Activated CD4-positive, alpha-beta T cell treated with anti-CD3 and anti-CD28 coated beads, Interleukin-2, amount 10 ng/mL, durations not matched to agents 7 days and 5 days (primary cell): ENCODE measurements around the gene MYH14. TPM values are rescaled to one million over a fixed set of nuclear protein-coding genes. Genes with fewer than 3 reads are reported as not detected.
"Not testable (repeated sequence)": the region's sequence is repeated elsewhere in the genome, so short reads cannot be mapped to it uniquely, and the experiment has no call there.

Source experiments
- CTCF ChIA-PET: fragments of 350-600 bp; sonication (Branson Sonifier 250); formaldehyde crosslinking; loops from one replicate; lab custom pipeline; 2021; ENCODE audit warnings: antibody characterized with exemption; lab: Charles Lee
- POLR2A ChIA-PET: fragments of 350-600 bp; sonication (Branson Sonifier 250); formaldehyde crosslinking; loops from one replicate; lab custom pipeline; 2021; ENCODE audit warnings: antibody characterized with exemption; lab: Charles Lee
- DNase-seq: peaks from one replicate; pipeline ENCODE4 v3.0.0-alpha.2; 2020
- H3K27ac Mint-ChIP-seq: one replicate; pipeline ENCODE4 v1.8.0; 2021; ENCODE audit warnings: mild to moderate bottlenecking, moderate library complexity, mixed read lengths
- H3K27me3 Mint-ChIP-seq: one replicate; pipeline ENCODE4 v1.8.0; 2021; ENCODE audit warnings: mixed read lengths
- H3K36me3 Mint-ChIP-seq: one replicate; pipeline ENCODE4 v1.8.0; 2021; ENCODE audit warnings: low read depth, mixed read lengths
- H3K4me1 Mint-ChIP-seq: one replicate; pipeline ENCODE4 v1.8.0; 2021; ENCODE audit warnings: mixed read lengths
- H3K4me3 Mint-ChIP-seq: one replicate; pipeline ENCODE4 v1.8.0; 2021; ENCODE audit warnings: mild to moderate bottlenecking, moderate library complexity, mixed read lengths
- H3K9me3 Mint-ChIP-seq: one replicate; pipeline ENCODE4 v1.8.0; 2021; ENCODE audit warnings: mixed read lengths
- total RNA-seq, 2 experiments: library from RNA; stranded (reverse); gene quantifications; one replicate each; pipeline ENCODE4 v1.2.3, GENCODE V29; 2021

Gene MYH14
- total RNA-seq, 2 experiments from 2014 or later, result not detected

DNA sequence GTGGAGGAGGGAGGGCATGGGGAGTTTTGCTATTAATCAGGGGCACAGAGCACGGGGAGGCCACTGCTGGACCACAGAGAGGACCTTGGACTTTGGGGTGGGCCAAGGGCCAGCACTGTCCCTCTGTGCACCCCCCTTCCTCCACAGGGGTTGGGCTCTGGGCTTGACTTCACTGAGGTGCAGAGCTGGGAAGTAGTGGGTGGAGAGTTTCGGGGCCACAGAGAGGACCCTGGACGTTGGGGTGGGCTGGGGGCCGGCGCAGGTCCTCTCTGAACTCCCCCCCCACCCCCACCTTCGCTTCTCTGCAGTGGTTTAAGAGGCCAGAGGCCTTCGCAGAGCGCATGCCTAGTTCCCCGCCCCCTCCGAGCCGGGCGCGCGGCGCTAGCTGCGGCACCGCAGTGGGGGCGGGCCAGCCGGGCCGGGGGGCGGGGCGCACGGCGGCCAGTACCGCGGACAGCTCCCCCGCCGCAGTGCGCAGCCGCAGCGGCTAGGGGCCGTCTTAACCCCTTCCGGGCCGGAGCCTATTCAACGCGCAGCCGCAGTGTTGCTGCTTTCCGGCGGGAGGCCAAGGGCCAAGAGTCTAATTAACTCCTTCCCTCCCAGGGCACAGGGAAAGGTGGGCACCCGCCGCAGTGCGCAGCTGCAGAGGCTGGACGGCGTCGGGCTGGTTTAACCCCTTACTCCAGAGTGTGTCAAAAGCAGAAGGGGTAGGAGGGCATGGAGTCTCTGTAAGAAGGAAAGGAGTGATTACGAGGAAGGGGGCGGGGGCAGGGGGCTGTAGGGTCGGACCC is 122.1 kb downstream of the MYH14 start:
- Mint-ChIP-seq H3K9me3 (peaks cover 4% of the 10 kb centered on the region), H3K36me3 (peaks cover 12% of the 10 kb centered on the region), H3K27me3 (peaks cover 23% of the 10 kb centered on the region), H3K4me1 (peaks cover 37% of the 10 kb centered on the region), H3K27ac (peak overlapping the region; percentile 60), H3K4me3 (peak overlapping the region; percentile 58)
- CTCF ChIA-PET, result interaction anchor here (0.5 to 1.5 kb wide), 7 partner anchors 9 to 650 kb away, joined by 3 to 5 read pairs (median 3); no protein-coding TSS in a partner anchor
- peak; percentile 77 for DNase-seq
- POLR2A ChIA-PET, result interaction anchor here (0.5 kb wide), 1 partner anchor 23 kb away, joined by 4 read pairs; no protein-coding TSS in a partner anchor

DNA sequence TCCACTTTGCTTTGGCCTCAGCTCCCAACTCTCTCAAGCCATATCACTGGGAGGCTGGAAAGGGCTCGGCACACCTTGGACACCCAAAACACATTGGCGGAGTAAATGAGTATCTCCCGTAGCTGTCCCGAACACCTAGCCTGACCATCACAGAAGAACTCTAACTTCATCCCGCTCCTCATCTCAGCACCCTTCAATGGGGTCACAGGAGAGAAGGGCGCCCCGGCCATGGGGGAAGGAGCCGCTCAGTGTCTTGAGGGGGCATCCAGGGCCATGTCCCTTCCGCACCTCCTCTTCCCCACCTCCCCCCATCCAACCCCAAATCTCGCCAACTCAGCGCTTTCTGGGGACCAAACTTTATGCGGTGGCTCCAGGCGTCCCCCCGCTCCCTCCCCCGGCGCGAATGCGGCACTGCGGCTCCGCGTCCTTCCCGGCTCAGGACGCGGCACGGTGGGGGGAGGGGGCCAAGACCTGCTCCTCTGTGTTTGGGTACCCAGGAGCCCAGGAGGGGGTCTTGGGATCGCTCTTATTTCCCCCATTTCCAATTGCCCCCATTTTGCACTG is 122.8 kb downstream of the MYH14 start:
- peaks cover 23% of the 10 kb centered on the region for H3K27me3 Mint-ChIP-seq
- no peak overlapping the region for H3K27ac Mint-ChIP-seq
- peaks cover 41% of the 10 kb centered on the region for H3K4me1 Mint-ChIP-seq
- peaks cover 12% of the 10 kb centered on the region for H3K36me3 Mint-ChIP-seq
- H3K4me3 Mint-ChIP-seq, result peak overlapping the region; percentile 58
- H3K9me3 Mint-ChIP-seq, result peaks cover 4% of the 10 kb centered on the region
- no peak for DNase-seq
- ChIA-PET CTCF (interaction anchor here (0.8 to 1.5 kb wide), 6 partner anchors 10 to 230 kb away, joined by 3 to 5 read pairs (median 4); no protein-coding TSS in a partner anchor), POLR2A (interaction anchor here (0.5 kb wide), 1 partner anchor 23 kb away, joined by 4 read pairs; no protein-coding TSS in a partner anchor)

GRCh38 chr19:50327013-50327412 is 123.6 kb downstream of the MYH14 start:
- H3K4me3 Mint-ChIP-seq, result peak overlapping the region; percentile 39
- peak overlapping the region; percentile 60 for H3K27ac Mint-ChIP-seq
- H3K9me3 Mint-ChIP-seq, result peaks cover 4% of the 10 kb centered on the region
- ChIA-PET POLR2A (no interaction called here), CTCF (interaction anchor here (0.8 kb wide), 1 partner anchor 11 kb away, joined by 3 read pairs; no protein-coding TSS in a partner anchor)
- peaks cover 50% of the 10 kb centered on the region for H3K4me1 Mint-ChIP-seq
- DNase-seq, result no peak
- H3K27me3 Mint-ChIP-seq, result peaks cover 23% of the 10 kb centered on the region
- H3K36me3 Mint-ChIP-seq, result peaks cover 14% of the 10 kb centered on the region

DNA sequence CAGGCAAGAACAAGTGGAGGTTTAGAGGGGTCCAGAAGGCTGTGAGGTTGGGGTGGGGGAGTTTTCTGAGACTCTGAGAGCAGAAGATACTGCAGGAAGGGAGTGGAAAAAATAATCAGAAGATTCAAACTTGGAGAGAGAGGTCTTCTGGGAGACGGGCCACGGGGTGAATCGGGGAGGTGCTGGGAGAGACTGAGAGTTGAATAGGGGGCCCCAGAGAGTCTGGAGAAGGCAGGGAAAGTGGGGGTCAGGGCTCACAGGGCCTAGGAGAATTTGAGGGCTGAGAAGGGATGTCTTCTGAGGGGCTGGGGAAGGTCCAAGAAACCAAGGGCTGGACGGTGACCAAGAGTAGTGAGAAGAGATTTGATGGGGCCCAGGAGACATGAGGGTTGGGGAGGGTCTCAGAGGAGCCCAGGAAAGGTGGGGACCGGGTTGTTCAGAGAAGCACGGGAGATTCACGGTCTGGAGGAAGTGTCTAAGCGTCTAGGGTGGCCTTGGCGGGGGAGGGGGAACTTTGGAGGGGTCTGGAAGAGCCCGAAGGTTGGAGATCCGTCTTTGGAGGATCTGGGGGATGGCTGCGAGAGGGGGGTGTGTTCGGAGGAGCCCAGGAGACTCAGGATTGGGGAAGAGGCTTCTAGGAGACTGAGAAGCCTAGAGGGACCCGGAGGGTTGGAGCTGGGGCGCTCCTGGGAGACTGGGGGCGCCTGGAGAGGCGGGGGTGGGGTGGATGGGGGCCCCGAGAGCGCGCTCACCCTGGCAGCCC is 124.2 kb downstream of the MYH14 start:
- DNase-seq, result no peak

GRCh38 chr19:50328224-50328872 is 124.9 kb downstream of the MYH14 start:
- H3K4me1 Mint-ChIP-seq, result peaks cover 60% of the 10 kb centered on the region
- H3K36me3 Mint-ChIP-seq, result peaks cover 16% of the 10 kb centered on the region
- H3K4me3 Mint-ChIP-seq, result no peak overlapping the region
- CTCF ChIA-PET, result interaction anchor here (0.6 to 1.8 kb wide), 10 partner anchors 9 to 341 kb away, joined by 3 to 12 read pairs (median 4); no protein-coding TSS in a partner anchor
- peaks cover 4% of the 10 kb centered on the region for H3K9me3 Mint-ChIP-seq
- no peak for DNase-seq
- no peak overlapping the region for H3K27ac Mint-ChIP-seq
- H3K27me3 Mint-ChIP-seq, result peaks cover 23% of the 10 kb centered on the region
- POLR2A ChIA-PET, result no interaction called here

More for the DNA sequence above, 124.2 kb downstream of the MYH14 start:
- peak overlapping the region; percentile 39 for H3K4me3 Mint-ChIP-seq
- peaks cover 16% of the 10 kb centered on the region for H3K36me3 Mint-ChIP-seq
- ChIA-PET CTCF (interaction anchor here (1.0 to 1.8 kb wide), 5 partner anchors 9 to 90 kb away, joined by 3 to 12 read pairs (median 5); no protein-coding TSS in a partner anchor), POLR2A (no interaction called here)
- peaks cover 56% of the 10 kb centered on the region for H3K4me1 Mint-ChIP-seq
- peaks cover 4% of the 10 kb centered on the region for H3K9me3 Mint-ChIP-seq
- H3K27ac Mint-ChIP-seq, result peak overlapping the region; percentile 78
- peaks cover 23% of the 10 kb centered on the region for H3K27me3 Mint-ChIP-seq

GRCh38 chr19:50328873-50329145 is 125.4 kb downstream of the MYH14 start:
- CTCF ChIA-PET, result interaction anchor here (0.6 to 1.8 kb wide), 14 partner anchors 10 to 341 kb away, joined by 3 to 12 read pairs (median 4); no protein-coding TSS in a partner anchor
- Mint-ChIP-seq H3K27ac (no peak overlapping the region), H3K36me3 (peaks cover 16% of the 10 kb centered on the region), H3K9me3 (peaks cover 4% of the 10 kb centered on the region), H3K27me3 (peaks cover 23% of the 10 kb centered on the region), H3K4me3 (peak overlapping the region; percentile 83), H3K4me1 (peaks cover 65% of the 10 kb centered on the region)
- POLR2A ChIA-PET, result no interaction called here
- no peak for DNase-seq

DNA sequence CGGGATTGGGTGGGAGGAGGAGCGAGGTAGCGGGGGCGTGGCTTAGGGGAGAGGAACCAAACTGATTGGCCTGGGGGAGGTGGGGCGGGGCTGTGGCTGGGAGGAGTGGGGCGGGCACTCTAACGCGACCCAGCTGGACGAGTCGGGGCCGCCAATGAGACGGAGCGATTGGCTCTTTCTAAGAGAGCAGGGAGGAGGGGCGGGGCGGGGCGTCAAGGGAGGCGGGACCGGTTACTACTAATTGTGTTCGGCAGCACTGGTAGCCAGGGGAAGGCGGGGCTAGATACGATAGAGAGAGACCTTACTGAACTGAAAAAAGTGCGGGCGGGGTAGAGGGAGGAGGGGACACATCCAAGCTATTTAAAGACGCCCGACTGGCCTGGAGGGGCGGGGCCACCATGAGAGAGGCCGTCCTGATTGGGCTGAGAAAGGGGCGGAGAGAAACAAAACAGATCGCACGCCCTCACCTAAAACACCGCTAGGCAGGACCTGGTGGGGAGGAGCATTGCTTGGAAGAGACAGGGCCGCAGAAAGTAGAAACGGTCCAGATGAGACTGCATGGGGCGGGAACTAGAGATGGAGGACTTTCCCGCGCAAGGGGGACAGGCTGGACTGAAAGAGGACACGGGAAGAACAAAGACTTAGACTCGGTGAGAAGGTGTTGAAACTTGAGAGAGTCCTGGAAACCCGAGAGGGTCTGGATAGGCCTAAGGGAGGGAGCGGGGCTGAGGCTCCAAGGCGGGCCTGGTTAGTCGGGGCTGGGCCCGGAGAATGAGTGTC is 125.9 kb downstream of the MYH14 start, which contains the start of gene KCNC3:
TSS of gene KCNC3 (minus strand) at position 232 of the 780 bp plus-strand sequence. CDS start 295 bp downstream, outside the sequence.
- peaks cover 16% of the 10 kb centered on the region for H3K36me3 Mint-ChIP-seq

GRCh38 chr19:50329926-50330294 is 126.5 kb downstream of the MYH14 start:
- peaks cover 23% of the 10 kb centered on the region for H3K27me3 Mint-ChIP-seq
- POLR2A ChIA-PET, DNase-seq, H3K9me3 Mint-ChIP-seq: not testable (repeated sequence)
- CTCF ChIA-PET, result interaction anchor here (1.0 to 1.7 kb wide), 5 partner anchors 9 to 182 kb away, joined by 3 to 7 read pairs (median 5); no protein-coding TSS in a partner anchor
- H3K27ac Mint-ChIP-seq, result peak overlapping the region; percentile 89
- H3K4me1 Mint-ChIP-seq, result peaks cover 71% of the 10 kb centered on the region
- H3K4me3 Mint-ChIP-seq, result peak overlapping the region; percentile 83
- H3K36me3 Mint-ChIP-seq, result peaks cover 16% of the 10 kb centered on the region

More for the DNA sequence above, 125.9 kb downstream of the MYH14 start, which contains the start of gene KCNC3:
- DNase-seq, result peak; percentile 98
- H3K27me3 Mint-ChIP-seq, result peaks cover 23% of the 10 kb centered on the region
- POLR2A ChIA-PET, result no interaction called here
- CTCF ChIA-PET, result interaction anchor here (0.6 to 1.8 kb wide), 13 partner anchors 9 to 342 kb away, joined by 3 to 12 read pairs (median 4); no protein-coding TSS in a partner anchor
- peaks cover 4% of the 10 kb centered on the region for H3K9me3 Mint-ChIP-seq
- H3K4me1 Mint-ChIP-seq, result peaks cover 69% of the 10 kb centered on the region
- H3K27ac Mint-ChIP-seq, result peak within 1 kb of the TSS; percentile 89
- H3K4me3 Mint-ChIP-seq, result peak within 1 kb of the TSS; percentile 83

DNA sequence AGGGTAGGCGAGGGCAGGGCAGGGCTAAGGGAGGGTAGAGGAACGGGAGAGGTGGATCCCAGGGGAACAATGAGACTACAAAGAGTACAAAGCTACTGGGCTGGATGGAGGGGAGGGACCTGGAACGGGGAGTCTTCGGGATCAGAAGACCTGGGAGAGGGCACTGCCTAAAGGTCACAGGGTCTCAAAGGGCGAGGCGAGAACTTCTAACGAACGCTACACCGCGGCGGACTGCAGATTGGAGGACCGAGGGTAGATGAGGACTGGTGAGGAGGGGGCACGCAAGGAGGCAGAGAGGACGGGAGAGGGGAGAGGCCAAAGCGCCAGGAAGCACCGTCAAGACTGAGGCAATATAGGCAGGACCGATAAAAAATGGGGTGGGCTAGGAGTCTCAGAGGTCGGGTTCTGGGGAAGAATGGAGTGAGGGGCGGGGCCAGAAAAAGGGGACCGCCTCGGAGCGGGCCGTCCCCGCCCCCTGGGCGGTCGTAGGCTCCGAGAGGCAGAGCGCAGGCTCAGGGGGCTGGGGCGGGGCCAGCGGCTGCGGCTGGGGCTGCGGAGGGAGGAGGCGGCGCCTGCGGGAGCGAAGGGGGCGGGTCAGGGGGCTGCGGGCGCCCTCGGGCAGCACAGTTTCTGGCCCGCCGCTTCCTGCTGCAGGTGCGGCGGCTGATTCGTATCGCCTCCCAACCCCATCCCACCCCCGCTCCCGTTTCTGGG is 127.1 kb downstream of the MYH14 start:
- Mint-ChIP-seq H3K36me3 (peaks cover 16% of the 10 kb centered on the region), H3K27me3 (peaks cover 23% of the 10 kb centered on the region), H3K9me3 (peaks cover 9% of the 10 kb centered on the region), H3K27ac (peak overlapping the region; percentile 91), H3K4me1 (peaks cover 78% of the 10 kb centered on the region), H3K4me3 (peak overlapping the region; percentile 83)
- POLR2A ChIA-PET, result no interaction called here
- CTCF ChIA-PET, result no interaction called here
- peak; percentile 89 for DNase-seq

- ChIA-PET CTCF (no interaction called here), POLR2A (no interaction called here)
- Mint-ChIP-seq H3K4me1 (peaks cover 76% of the 10 kb centered on the region), H3K9me3 (peaks cover 9% of the 10 kb centered on the region), H3K36me3 (peaks cover 16% of the 10 kb centered on the region), H3K27ac (peak overlapping the region; percentile 91), H3K4me3 (peak overlapping the region; percentile 83), H3K27me3 (peaks cover 23% of the 10 kb centered on the region)
- peak; percentile 37 for DNase-seq
Observed at GRCh38 chr19:50331221-50331993, 128.0 kb downstream of the MYH14 start.
